Measurements from ENCODE around the gene VWDE.

The VWDE gene

GRCh38 chr7:12281038-12281437, 122.6 kb downstream of the VWDE start:
- no peak for DNase-seq

Measured in CD4-positive, alpha-beta T cell treated with Interleukin-17A for 4 hours (primary cell).